ENCODE results near the gene NECAP2.
A peak's percentile ranks its signal among the peaks of the same experiment; 100 is the strongest.
"Not testable (repeated sequence)": the region's sequence is repeated elsewhere in the genome, so short reads cannot be mapped to it uniquely, and the experiment has no call there.

NECAP2 gene

DNA sequence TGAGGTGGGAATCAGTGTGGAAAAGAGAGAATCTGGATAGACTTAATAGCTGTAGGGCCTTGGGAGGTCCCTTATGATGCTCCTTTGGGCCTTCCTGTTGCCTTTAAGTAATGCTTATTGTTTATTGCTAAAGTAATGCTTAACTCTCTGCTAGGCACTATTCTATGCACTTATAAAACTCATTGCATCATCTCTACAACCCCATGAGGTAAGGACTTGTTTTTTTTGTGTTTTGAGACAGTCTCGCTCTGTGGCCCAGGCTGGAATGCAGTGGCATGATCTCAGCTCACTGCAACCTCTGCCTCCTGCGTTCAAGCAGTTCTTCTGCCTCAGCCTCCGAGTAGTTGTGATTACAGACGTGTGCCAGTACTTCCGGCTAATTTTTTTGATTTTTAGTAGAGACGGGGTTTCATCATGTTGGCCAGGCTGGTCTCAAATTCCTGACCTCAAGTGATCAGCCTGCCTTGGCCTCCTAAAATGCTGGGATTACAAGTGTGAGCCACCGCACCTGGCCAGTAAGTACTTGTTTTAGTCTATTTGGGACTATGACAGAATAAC is 22.3 kb downstream of the NECAP2 start:
- no peak for DNase-seq

- DNase-seq = no peak
Observed at GRCh38 chr1:16464917-16465625, 24.5 kb downstream of the NECAP2 start.

DNA sequence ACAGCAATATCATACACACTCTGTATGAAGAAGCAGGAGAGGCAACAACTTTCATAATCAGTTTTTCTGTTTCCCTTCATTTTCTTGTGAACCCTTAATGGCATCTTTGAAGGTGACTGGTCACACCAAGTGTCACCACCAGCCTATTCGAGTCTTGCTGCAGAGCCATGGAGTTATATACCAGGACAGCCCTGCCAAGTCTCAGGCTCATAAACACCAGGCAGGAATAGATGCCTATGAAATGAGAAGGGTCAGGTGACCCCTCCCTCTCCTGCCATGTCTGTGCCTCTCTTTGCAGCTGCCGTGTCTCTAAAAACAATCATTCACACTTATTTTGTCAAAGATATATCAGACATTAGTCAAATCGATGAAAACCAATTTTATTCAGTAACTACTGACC is 28.0 kb downstream of the NECAP2 start:
- no peak for DNase-seq

DNA sequence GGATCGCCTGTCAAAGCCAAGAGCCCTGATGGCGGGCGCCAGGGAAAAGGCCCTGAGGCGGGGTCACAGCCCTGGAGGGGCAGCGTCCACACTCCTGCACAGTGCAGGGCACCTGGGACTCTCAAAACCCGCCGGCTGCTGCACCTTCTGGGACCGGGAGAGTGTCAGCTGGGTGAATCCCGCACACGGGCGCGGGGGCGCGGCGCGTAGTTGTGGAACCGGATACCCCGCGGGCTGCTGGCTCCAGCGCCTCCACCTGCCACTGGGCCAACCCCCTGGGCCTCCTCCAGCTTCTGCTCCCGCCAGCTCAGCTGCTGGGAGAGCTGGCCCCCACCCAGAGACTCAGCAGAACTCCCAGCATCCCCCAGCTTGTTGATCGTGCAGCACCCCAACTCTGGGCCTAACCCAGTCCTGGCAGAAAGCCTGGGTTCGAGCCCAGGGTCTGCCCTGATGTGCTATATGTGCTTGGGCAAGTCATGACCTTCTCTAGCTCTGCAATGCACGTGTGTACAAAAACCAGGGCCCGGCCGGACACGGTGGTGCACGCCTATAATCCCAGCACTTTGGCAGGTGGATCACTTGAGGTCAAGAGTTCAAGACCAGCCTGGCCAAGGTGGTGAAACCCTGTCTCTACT is 33.8 kb downstream of the NECAP2 start:
- no peak for DNase-seq

DNA sequence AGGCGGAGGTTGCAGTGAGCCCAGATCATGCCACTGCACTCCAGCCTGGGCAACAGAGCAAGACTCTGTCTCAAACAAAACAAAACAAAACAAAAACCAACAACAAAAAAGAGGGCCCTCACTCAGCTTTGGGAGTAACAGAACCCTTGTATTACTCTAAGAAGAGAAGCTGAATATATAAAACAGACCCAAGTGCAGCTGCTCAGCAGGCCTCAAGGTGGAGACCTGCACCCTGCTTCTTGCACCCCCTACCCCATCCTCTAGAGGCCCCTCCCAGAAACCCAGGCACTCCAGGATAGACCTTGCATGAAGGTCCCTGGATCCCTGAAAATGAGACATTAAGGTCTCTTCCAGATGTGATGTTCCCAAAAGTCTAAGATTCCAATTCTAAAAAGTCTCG is 34.4 kb downstream of the NECAP2 start:
- not testable (repeated sequence) for DNase-seq

- DNase-seq = not testable (repeated sequence)
Observed at GRCh38 chr1:16475771-16476770, 35.5 kb downstream of the NECAP2 start.

DNA sequence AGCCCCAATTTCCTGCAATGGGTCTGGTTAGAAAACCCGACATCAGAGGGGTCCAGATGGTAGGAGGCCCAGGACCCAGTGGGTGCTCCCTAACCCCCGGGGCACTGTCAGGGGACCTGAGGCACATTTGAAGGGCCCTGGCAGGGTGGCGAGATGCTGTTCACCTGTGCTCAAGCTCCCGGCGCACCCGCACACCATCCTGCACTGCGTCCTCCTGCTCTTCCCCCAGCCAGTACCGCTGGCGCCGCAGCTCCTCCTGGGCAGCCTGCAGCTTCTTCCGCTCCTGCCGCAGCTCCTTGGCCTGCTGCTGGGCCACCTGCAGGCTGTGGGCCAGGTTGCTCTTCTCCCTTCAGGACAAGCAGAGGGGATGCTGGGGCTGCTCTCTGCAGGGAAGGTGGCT is 37.6 kb downstream of the NECAP2 start:
- DNase-seq = no peak

- not testable (repeated sequence) for DNase-seq
Observed at GRCh38 chr1:16483146-16483545, 42.6 kb downstream of the NECAP2 start.

GRCh38 chr1:16483639-16484500 is 43.3 kb downstream of the NECAP2 start:
- DNase-seq = not testable (repeated sequence)

- no peak for DNase-seq
Observed at GRCh38 chr1:16484501-16484835, 43.9 kb downstream of the NECAP2 start.

DNA sequence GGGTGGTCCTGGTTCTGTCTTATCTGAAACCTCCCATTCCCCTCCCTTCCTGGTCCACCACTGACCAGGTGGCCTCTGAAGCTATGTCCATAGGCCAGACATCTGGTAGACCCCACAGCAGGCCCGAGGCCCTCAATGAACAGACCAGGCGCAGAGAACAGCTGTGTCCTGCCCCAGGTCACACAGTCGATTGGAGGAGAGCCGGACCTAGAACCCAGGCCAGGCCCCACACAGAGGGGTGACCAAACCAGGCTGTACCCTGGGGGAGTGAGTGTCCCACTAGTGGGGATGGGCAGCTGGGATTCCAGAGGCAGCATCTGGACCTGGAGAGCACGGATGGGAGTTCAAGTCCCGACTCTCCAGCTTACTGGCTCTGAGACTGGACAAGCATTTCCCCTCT is 44.4 kb downstream of the NECAP2 start:
- DNase-seq = no peak

DNA sequence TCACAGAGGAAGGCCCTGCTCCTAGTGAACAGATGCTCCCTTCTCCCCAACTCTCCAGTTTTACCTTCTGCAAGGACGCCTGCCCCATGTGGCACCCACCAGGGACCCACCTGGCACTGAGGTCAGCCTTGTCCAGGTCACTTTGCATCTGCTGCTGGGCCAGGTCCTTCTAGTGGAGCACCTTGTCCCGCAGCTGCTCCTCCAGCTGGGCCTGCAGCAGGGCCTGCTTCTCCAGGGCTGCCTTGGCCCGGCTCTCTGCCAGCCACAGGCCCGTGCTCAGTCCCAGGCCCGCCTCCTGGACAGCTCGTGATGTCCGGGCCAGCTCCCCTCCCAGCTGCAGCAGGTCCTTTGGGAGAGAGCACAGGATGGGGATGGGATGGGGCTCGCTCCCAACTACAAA is 45.8 kb downstream of the NECAP2 start:
- DNase-seq = not testable (repeated sequence)

DNA sequence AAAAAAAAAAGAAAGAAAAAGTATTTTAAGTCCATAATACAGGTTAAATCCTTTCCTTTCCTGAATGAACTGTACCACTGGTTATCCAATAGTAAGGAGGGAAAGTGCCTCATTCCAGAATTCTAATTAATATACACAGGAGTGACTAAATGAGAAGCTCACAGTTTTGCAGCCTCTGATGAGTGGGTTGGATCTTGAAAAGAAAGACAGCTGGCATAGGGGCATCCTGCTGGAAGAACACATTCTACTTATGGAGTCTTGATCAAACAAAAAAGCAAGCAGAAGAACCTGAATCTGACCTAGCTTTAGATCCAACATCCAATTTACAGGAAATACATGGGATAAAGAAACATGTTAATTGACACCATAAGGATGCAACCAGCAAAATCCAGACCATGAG is 46.5 kb downstream of the NECAP2 start:
- DNase-seq = not testable (repeated sequence)

DNA sequence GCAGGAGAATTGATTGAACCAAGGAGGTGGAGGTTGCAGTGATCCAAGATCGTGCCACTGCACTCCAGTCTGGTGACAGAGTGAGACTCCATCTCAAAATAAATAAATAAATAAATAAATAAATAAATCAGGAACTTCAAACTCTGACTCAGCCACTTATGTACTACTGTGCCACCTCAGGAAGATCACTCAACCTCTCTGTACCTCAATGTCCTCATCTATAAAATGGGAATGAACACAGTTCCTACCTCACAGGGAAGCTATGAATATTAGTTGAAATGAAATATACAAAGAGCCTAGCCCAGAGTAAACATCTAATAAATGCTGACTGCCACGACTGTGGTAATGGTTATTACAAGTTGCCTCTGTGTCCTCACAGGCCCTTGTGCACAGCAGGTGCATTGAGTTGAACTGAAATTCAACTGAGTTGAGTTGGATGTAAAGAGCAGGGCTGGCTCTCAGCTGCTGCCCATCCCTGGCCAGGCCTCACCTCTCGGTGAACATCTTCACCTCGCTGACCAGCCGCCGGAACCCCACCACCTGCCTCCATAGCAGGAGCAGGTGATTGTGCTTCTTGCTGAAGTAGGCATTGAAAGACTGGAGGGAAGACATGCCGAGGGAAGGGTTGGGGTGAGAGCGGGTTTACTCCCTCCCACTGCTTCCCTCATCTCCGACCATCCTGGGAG is 48.8 kb downstream of the NECAP2 start:
- DNase-seq = not testable (repeated sequence)

DNA sequence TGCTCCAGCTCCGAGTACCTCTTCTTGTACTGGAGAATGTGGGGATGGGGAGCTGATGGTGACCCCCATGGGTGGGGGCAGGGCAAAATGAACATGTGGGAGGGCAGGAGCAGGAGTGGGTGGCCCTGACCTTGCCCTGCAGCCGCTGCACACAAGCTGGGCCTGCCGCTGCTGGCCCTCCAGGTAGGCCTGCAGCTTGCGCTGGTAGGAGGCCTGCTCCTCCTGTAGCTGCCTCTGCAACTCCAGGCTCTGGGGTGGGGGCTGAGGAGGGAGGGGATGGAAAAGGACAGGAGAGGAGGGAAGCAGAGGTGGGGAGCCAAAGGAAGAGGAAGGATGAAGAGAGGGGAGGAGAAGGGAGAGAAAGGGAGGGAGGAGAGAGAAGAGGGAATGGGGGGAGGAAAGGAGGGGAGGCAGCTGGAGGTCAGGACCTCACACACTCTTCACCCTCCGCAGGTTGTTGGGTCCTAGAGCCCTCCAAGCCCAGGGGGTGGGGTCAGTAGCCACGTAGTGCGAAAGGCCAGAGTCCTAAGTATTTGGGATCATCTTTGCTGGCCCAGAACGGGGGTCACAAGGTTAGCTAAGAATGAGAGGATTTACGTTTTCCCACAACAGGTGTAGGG is 50.6 kb downstream of the NECAP2 start:
- DNase-seq = no peak

- DNase-seq = not testable (repeated sequence)
Observed at GRCh38 chr1:16492937-16493336, 52.4 kb downstream of the NECAP2 start.

- not testable (repeated sequence) for DNase-seq
Observed at GRCh38 chr1:16493731-16494130, 53.2 kb downstream of the NECAP2 start.

- DNase-seq = not testable (repeated sequence)
Observed at GRCh38 chr1:16497474-16497904, 57.0 kb downstream of the NECAP2 start.

DNA sequence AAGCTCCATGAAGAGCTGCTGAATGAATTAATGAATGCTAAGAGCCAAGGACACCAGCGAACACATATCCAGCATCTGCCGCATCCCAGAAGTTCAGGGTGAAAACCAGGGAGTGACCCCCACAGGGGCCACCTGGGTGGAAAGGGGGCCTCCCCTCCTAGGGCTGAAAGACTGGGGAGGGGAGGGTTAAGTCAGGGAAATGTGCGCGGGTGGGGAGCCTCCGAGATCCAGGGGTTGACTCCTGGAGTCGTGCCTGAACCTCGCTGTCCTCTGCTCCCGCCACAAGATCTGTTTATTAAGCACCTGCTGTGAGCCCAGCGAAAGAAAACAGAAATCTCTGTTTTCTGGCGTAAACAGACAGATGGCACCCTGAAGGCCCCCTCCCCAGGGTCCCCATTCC is 57.5 kb downstream of the NECAP2 start:
- DNase-seq = not testable (repeated sequence)

GRCh38 chr1:16498573-16499413 is 58.3 kb downstream of the NECAP2 start:
- peak; percentile 17 for DNase-seq
